Measurements from ENCODE around the gene ITGB1. TPM values are rescaled to one million over a fixed set of nuclear protein-coding genes. Genes with fewer than 3 reads are reported as not detected.

ITGB1 gene
- total and polyA plus RNA-seq, 9 of the 15 experiments (the other 6 are each of a cell fraction or from before 2014, with no cell fraction given), result 40.2 to 194 (median 155) TPM

- no peak for TF ChIP-seq PCBP2 (IDR thresholded peaks at IDR 0.05; ENCODE audit: low read depth, low read length, poor library complexity, severe bottlenecking)
- TF ChIP-seq CEBPZ (IDR thresholded peaks at IDR 0.05; ENCODE audit: borderline replicate concordance, low read depth, low read length), result no peak
- no peak for TF ChIP-seq ZNF695 (CRISPR knock-in tag; IDR thresholded peaks at IDR 0.05)
- no peak for TF ChIP-seq DEAF1 (CRISPR knock-in tag; IDR thresholded peaks at IDR 0.05)
- TF ChIP-seq ZBTB1 (CRISPR knock-in tag; IDR thresholded peaks at IDR 0.05; ENCODE audit: borderline replicate concordance, low read depth), result no peak
- TF ChIP-seq, protein P1, sequence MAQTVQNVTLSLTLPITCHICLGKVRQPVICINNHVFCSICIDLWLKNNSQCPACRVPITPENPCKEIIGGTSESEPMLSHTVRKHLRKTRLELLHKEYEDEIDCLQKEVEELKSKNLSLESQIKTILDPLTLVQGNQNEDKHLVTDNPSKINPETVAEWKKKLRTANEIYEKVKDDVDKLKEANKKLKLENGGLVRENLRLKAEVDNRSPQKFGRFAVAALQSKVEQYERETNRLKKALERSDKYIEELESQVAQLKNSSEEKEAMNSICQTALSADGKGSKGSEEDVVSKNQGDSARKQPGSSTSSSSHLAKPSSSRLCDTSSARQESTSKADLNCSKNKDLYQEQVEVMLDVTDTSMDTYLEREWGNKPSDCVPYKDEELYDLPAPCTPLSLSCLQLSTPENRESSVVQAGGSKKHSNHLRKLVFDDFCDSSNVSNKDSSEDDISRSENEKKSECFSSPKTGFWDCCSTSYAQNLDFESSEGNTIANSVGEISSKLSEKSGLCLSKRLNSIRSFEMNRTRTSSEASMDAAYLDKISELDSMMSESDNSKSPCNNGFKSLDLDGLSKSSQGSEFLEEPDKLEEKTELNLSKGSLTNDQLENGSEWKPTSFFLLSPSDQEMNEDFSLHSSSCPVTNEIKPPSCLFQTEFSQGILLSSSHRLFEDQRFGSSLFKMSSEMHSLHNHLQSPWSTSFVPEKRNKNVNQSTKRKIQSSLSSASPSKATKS (CRISPR knock-in tag; IDR thresholded peaks at IDR 0.05), result no peak
- peak; percentile 72 for TF ChIP-seq ZFX (CRISPR knock-in tag; IDR thresholded peaks at IDR 0.05)
- no peak for TF ChIP-seq FOXA3 (CRISPR knock-in tag; conservative IDR thresholded peaks at IDR 0.05 in 1 of 2, IDR thresholded peaks at IDR 0.05 in 1 of 2)
- TF ChIP-seq, protein P2, sequence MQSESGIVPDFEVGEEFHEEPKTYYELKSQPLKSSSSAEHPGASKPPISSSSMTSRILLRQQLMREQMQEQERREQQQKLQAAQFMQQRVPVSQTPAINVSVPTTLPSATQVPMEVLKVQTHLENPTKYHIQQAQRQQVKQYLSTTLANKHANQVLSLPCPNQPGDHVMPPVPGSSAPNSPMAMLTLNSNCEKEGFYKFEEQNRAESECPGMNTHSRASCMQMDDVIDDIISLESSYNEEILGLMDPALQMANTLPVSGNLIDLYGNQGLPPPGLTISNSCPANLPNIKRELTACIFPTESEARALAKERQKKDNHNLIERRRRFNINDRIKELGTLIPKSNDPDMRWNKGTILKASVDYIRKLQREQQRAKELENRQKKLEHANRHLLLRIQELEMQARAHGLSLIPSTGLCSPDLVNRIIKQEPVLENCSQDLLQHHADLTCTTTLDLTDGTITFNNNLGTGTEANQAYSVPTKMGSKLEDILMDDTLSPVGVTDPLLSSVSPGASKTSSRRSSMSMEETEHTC (IDR thresholded peaks at IDR 0.05), result peak; percentile 78
- TF ChIP-seq NUFIP1 (IDR thresholded peaks at IDR 0.05; ENCODE audit: partially characterized antibody), result no peak
- TF ChIP-seq ZNF589 (CRISPR knock-in tag; IDR thresholded peaks at IDR 0.05; ENCODE audit: low read depth), result peak; percentile 94
- TF ChIP-seq ERF (CRISPR knock-in tag; IDR thresholded peaks at IDR 0.05), result no peak
- TF ChIP-seq ZNF263 (CRISPR knock-in tag; IDR thresholded peaks at IDR 0.05; ENCODE audit: borderline replicate concordance), result no peak
- TF ChIP-seq HLTF (IDR thresholded peaks at IDR 0.05), result no peak
- TF ChIP-seq RBM15 (IDR thresholded peaks at IDR 0.05; ENCODE audit: insufficient read depth, low read length), result no peak
- no peak for TF ChIP-seq IRF2 (CRISPR knock-in tag; IDR thresholded peaks at IDR 0.05)
- TF ChIP-seq ZNF324 (CRISPR knock-in tag; IDR thresholded peaks at IDR 0.05), result no peak
- peak; percentile 59; the same call in 1 of the 2 replicates for TF ChIP-seq C11orf30 (IDR thresholded peaks at IDR 0.05; ENCODE audit: low read depth)
These were observed 22.8 kb upstream of the ITGB1 start (continued) for GRCh38 chr10:32980558-32981468.
